OCI-LY7 (cell line): ENCODE results near the gene METTL25B. TPM values are rescaled to one million over a fixed set of nuclear protein-coding genes. Genes with fewer than 3 reads are reported as not detected.

Experiments
- BruUV-seq: library from RNA; stranded (reverse); fragments of 400-500 nt; replicated peaks from 2 replicates; lab custom pipeline; 2021; lab: Mats Ljungman, UMichigan
- CTCF ChIA-PET: fragments of 300-600 bp; sonication (Branson Sonifier 250); formaldehyde crosslinking; loops from one replicate; lab custom pipeline; 2022; ENCODE audit warnings: antibody characterized with exemption; ENCODE audit not compliant: unreplicated experiment; lab: Charles Lee
- POLR2A ChIA-PET: fragments of 300-600 bp; sonication (Branson Sonifier 250); formaldehyde crosslinking; loops from one replicate; lab custom pipeline; 2022; ENCODE audit warnings: antibody characterized with exemption; lab: Charles Lee
- DNase-seq: peaks from one replicate; pipeline ENCODE4 v3.0.0-alpha.2; 2015; ENCODE audit warnings: low spot score
- H2AFZ ChIP-seq: fragments of 200-600 bp; sonication (generic), shearing (Covaris generic); 2 replicates; pipeline ENCODE4 v1.6.1; 2014; ENCODE audit warnings: mild to moderate bottlenecking, antibody characterized with exemption, low read length, moderate library complexity
- H3K27ac ChIP-seq: fragments of 200-600 bp; sonication (generic); 2 replicates; pipeline ENCODE4 v1.5.1; 2014; ENCODE audit warnings: mixed run types, low read depth, mild to moderate bottlenecking, moderate library complexity, low read length, inconsistent platforms; ENCODE audit not compliant: poor library complexity, severe bottlenecking
- H3K36me3 ChIP-seq: fragments of 200-600 bp; sonication (generic); 2 replicates; pipeline ENCODE4 v1.6.1; 2014; ENCODE audit warnings: mild to moderate bottlenecking, antibody characterized with exemption, low read length, moderate library complexity, mixed read lengths; ENCODE audit not compliant: insufficient read depth
- H3K4me1 ChIP-seq: fragments of 200-600 bp; sonication (generic); 2 replicates; pipeline ENCODE4 v1.5.1; 2014; ENCODE audit warnings: mild to moderate bottlenecking, low read length; ENCODE audit not compliant: insufficient read depth, poor library complexity, severe bottlenecking
- H3K4me2 ChIP-seq: fragments of 200-600 bp; sonication (generic); 2 replicates; pipeline ENCODE4 v1.6.1; 2014; ENCODE audit warnings: mild to moderate bottlenecking, low read length
- H3K4me3 ChIP-seq: fragments of 200-600 bp; sonication (generic); 2 replicates; pipeline ENCODE4 v1.5.1; 2014; ENCODE audit warnings: mild to moderate bottlenecking, low read depth, low read length; ENCODE audit not compliant: poor library complexity, severe bottlenecking
- H3K79me2 ChIP-seq: fragments of 200-600 bp; sonication (generic); 2 replicates; pipeline ENCODE4 v1.6.1; 2016; ENCODE audit warnings: low read depth, mild to moderate bottlenecking, low read length, moderate library complexity, mixed read lengths; ENCODE audit not compliant: insufficient read depth
- H3K9me2 ChIP-seq: fragments of 200-600 bp; sonication (generic); 2 replicates; pipeline ENCODE4 v1.6.1; 2016; ENCODE audit warnings: mild to moderate bottlenecking, low read length, mixed read lengths; ENCODE audit not compliant: insufficient read depth
- H3K9me3 ChIP-seq: fragments of 200-600 bp; sonication (generic); 2 replicates; pipeline ENCODE4 v1.6.1; 2014; ENCODE audit warnings: mild to moderate bottlenecking, mixed run types, low read length, mixed read lengths
- H4K20me1 ChIP-seq: fragments of 200-600 bp; sonication (generic); 2 replicates; pipeline ENCODE4 v1.6.1; 2014; ENCODE audit warnings: mild to moderate bottlenecking, antibody characterized with exemption, low read length, moderate library complexity, mixed read lengths; ENCODE audit not compliant: insufficient read depth
- EZH2phosphoT487 ChIP-seq: fragments of 200-600 bp; sonication (generic); IDR thresholded peaks from 2 replicates; pipeline ENCODE4 v1.6.1; 2018; ENCODE audit warnings: low read depth, borderline replicate concordance, mild to moderate bottlenecking, mixed run types, antibody characterized with exemption, low read length, moderate library complexity, mixed read lengths
- intact Hi-C: fragments of 100-400 bp; cut with micrococcal nuclease; formaldehyde crosslinking; loops from one replicate; pipeline ENCODE4 v1.10.0; 2022; ENCODE audit not compliant: unreplicated experiment
- total RNA-seq, 2 experiments: library from RNA; depleted of rRNA in 1 of 2; stranded (reverse); fragments of >200 nt in 1 of 2; shearing (Covaris generic) in 1 of 2; gene quantifications; 2 replicates each; pipeline ENCODE4 v1.2.3, GENCODE V29; 2014 to 2022
- TF ChIP-seq, protein P1 (sequence below): fragments of 200-600 bp; sonication (generic); conservative IDR thresholded peaks from 2 replicates; pipeline ENCODE4 v1.5.1; 2014; ENCODE audit warnings: mild to moderate bottlenecking, antibody characterized with exemption, low read length, moderate library complexity, mixed read lengths

The METTL25B gene
- total RNA-seq, 2 experiments from 2014 or later, result 24.7 to 45.6 TPM

DNA sequence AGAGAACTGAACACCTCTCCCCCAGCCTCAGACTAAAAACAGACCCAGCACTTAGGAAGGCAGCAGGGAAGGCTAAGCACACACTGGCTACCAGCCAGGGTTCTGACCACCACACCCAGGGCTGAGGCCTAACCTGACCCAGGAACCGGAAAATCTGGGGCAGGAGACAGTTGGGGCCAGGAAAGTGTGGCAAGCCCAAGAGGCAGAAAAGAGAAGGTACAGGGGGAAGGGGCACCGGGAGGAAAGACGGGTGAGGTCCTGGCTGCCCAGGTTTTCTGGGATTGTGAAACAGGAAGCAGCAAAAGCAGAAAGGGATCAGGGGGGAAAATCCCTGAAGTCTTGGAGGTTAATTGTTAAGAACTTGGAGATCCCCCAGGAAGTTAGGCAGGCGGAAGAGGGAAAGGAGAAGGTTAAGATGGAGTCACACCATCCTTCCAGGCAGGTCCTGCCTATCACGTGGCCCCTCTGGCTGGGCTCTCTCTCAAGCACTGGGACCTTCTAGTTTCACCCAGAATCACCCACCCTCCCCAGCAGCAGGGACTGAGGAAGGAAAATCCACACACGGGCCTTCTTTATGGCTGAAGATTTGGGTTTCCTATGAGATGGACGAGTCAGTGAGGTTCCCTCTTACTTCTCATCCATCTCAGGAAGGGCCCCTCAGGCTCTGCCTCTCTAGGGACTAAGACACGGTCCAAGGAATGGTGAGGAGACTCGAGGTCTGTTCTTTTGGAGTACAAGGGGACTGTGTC, 20.6 kb downstream of the METTL25B start:
- H3K27ac ChIP-seq, result peak overlapping the region; percentile 81
- H3K79me2 ChIP-seq, result peaks cover 77% of the 10 kb centered on the region
- H3K4me1 ChIP-seq, result peaks cover 50% of the 10 kb centered on the region
- peaks cover 63% of the 10 kb centered on the region for H3K36me3 ChIP-seq
- H3K9me3 ChIP-seq, result no peaks in the 10 kb centered on the region
- no peak overlapping the region for H2AFZ ChIP-seq
- peak overlapping the region; percentile 99 for H3K4me2 ChIP-seq
- ChIA-PET POLR2A (interaction anchor here (1.3 to 1.5 kb wide), 2 partner anchors 19 to 21 kb away, joined by 4 to 6 read pairs; partner anchors contain the start of genes ISG20L2 and METTL25B), CTCF (no interaction called here)
- intact Hi-C loops, result no loop called here
- TF ChIP-seq, protein P1, sequence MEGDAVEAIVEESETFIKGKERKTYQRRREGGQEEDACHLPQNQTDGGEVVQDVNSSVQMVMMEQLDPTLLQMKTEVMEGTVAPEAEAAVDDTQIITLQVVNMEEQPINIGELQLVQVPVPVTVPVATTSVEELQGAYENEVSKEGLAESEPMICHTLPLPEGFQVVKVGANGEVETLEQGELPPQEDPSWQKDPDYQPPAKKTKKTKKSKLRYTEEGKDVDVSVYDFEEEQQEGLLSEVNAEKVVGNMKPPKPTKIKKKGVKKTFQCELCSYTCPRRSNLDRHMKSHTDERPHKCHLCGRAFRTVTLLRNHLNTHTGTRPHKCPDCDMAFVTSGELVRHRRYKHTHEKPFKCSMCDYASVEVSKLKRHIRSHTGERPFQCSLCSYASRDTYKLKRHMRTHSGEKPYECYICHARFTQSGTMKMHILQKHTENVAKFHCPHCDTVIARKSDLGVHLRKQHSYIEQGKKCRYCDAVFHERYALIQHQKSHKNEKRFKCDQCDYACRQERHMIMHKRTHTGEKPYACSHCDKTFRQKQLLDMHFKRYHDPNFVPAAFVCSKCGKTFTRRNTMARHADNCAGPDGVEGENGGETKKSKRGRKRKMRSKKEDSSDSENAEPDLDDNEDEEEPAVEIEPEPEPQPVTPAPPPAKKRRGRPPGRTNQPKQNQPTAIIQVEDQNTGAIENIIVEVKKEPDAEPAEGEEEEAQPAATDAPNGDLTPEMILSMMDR, result no peak
- TF ChIP-seq EZH2phosphoT487, result no peak
- no peaks in the 10 kb centered on the region for H3K9me2 ChIP-seq
- H3K4me3 ChIP-seq, result peak overlapping the region; percentile 85
- BruUV-seq, result no TSS peak
- no peak for DNase-seq
- H4K20me1 ChIP-seq, result peaks cover 9% of the 10 kb centered on the region; the same call in 1 of the 2 replicates

DNA sequence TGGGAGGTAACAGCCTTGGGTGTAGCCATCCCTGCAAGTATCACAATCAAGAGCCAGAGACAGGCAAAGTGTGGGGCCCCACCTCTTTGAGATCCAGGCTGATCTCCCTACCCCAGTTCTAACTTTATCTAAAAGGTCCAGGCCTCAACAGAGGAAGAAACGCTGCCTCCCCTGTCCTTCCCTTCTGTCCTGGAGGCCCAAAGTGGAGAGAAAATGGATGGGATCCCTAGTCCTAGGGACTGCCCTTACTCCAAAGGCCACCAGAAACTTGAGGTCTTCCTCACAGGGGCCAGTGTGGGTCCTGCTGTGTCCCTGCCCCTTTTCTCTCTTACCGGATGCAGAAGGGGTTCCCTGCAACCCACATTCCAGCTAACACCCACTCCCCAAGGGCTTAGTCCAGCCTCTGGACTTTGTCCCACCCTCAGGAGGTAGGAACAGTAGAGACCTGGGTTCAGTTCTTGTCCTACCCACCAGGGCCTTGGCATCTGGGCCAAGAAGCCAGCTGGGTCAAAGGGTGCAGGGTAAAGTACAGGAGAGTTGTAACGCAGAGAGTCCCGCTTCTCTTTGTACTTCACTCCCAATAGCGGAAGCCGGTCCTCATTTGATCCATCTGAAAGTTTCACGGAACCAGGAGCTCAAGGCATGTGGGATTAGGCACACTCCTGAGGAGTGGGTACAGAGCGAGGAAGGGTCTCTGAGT, 21.3 kb downstream of the METTL25B start:
- no TSS peak for BruUV-seq
- POLR2A ChIA-PET, result interaction anchor here (1.3 kb wide), 1 partner anchor 21 kb away, joined by 4 read pairs; the partner anchor contains the start of genes ISG20L2 and METTL25B
- Histone ChIP-seq H3K79me2 (peaks cover 77% of the 10 kb centered on the region), H3K27ac (peak overlapping the region; percentile 81), H3K9me2 (no peaks in the 10 kb centered on the region), H3K4me1 (peaks cover 50% of the 10 kb centered on the region), H2AFZ (no peak overlapping the region), H3K9me3 (no peaks in the 10 kb centered on the region), H3K4me3 (peak overlapping the region; percentile 85), H3K36me3 (peaks cover 58% of the 10 kb centered on the region), H3K4me2 (peak overlapping the region; percentile 99), H4K20me1 (peaks cover 9% of the 10 kb centered on the region; the same call in 1 of the 2 replicates)
- no peak for TF ChIP-seq EZH2phosphoT487
- TF ChIP-seq, protein P1, result no peak
- intact Hi-C loops, result loop anchor here (10.0 kb wide), 1 partner anchor 245 kb away; the partner anchor contains the start of gene MEF2D
- CTCF ChIA-PET, result interaction anchor here (1.0 kb wide), 1 partner anchor 23 kb away, joined by 4 read pairs; no protein-coding TSS in a partner anchor
- no peak for DNase-seq
